ENCODE measurements around the gene ERBB3.
"Not testable (repeated sequence)": the region's sequence is repeated elsewhere in the genome, so short reads cannot be mapped to it uniquely, and the experiment has no call there.

The ERBB3 gene

DNA sequence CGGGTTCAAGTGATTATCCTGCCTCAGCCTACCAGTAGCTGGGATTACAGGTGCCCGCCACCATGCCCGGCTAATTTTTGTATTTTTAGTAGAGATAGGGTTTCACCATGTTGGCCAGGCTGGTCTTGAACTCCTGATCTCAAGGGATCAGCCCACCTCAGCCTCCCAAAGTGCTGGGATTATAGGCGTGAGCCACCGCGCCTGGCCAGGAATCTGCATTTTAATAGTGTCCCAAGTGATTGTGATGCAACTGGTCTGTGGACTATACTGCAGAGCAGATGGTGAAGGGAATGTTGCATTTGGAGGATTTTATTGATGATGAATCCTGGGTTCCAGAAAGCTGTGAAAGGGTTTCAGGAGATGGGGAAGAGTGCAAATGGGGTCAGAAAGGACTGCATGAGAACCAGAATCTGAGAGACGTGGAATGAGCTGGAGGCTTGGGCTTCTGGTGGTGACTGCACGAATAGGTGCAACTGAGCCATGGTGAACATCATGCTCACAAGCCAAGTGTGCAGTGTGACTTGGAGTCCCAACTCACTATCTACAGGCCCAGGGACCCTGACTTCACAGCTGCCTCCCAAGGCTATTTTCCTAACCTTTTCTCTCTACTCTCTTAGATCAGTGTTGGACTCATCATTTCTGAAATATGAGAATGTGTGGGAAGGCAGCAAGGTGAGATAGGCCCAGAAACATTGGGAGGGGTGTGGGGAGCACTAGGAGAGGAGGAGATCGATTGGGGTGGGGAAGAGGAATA, 33.8 kb upstream of the ERBB3 start:
- no peak overlapping the region for H3K9ac ChIP-seq (ENCODE audit: low read length)
- H3K27ac ChIP-seq (ENCODE audit: low read depth, low read length): peak overlapping the region; percentile 3
- H3K4me1 ChIP-seq (ENCODE audit: insufficient read depth, low read length): peaks cover 17% of the 10 kb centered on the region
- H3K9me3 ChIP-seq (ENCODE audit: low read length): no peaks in the 10 kb centered on the region
- H3K4me3 ChIP-seq (ENCODE audit: low read depth in 1 of 2, low read length in 2 of 2): no peak overlapping the region
- H3K36me3 ChIP-seq (ENCODE audit: insufficient read depth, low read length): peaks cover 29% of the 10 kb centered on the region
- H3K27me3 ChIP-seq (ENCODE audit: control insufficient read depth in 1 of 2, insufficient read depth in 2 of 2, low read length in 2 of 2): no peaks in the 10 kb centered on the region

DNA sequence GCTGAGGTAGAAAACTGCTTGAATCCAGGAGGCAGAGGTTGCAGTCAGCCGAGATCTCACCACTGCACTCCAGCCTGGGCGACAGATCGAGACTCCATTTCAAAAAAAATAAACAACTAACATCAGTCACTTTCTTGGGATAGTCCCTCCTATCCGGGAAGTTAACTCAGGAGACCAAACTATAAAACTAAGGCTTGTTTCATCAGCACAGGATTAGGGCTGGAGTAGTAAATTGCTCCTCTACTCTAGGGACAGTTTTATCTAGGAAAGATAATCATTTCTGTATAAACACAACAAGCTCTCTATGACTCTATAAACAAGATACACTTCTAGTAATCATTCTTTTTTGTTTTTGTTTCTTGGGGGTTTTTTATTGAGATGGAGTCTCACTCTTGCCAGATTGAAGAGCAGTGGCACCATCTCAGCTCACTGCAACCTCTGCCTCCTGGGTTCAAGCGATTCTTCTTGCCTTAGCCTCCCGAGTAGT, 26.5 kb upstream of the ERBB3 start:
- Histone ChIP-seq H3K4me1 (ENCODE audit: insufficient read depth, low read length) (no peaks in the 10 kb centered on the region), H3K27ac (ENCODE audit: low read depth, low read length) (no peak overlapping the region), H3K9me3 (ENCODE audit: low read length) (no peaks in the 10 kb centered on the region), H3K9ac (ENCODE audit: low read length) (no peak overlapping the region), H3K36me3 (ENCODE audit: insufficient read depth, low read length) (no peaks in the 10 kb centered on the region), H3K4me3 (ENCODE audit: low read depth in 1 of 2, low read length in 2 of 2) (no peak overlapping the region), H3K27me3 (ENCODE audit: control insufficient read depth in 1 of 2, insufficient read depth in 2 of 2, low read length in 2 of 2) (no peaks in the 10 kb centered on the region)

DNA sequence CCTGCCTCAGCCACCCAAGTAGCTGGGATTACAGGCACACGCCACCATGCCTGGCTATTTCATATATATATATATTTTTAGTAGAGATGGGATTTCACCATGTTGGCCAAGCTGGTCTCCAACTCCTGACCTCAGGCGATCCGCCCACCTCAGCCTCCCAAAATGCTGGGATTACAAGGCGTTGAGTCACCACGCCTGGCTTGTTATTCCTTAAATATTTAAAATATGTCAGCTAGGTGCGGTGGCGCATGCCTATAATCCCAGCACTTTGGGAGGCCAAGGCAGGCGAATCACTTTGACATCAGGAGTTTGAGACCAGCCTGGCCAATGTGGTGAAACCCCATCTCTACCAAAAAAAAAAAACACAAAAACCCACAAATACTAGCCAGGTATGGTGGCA, 20.0 kb upstream of the ERBB3 start:
- not testable (repeated sequence) for H3K4me1 ChIP-seq (ENCODE audit: insufficient read depth, low read length); H3K36me3 ChIP-seq (ENCODE audit: insufficient read depth, low read length); H3K27me3 ChIP-seq (ENCODE audit: control insufficient read depth in 1 of 2, insufficient read depth in 2 of 2, low read length in 2 of 2); H3K4me3 ChIP-seq (ENCODE audit: low read depth in 1 of 2, low read length in 2 of 2); H3K9me3 ChIP-seq (ENCODE audit: low read length); H3K27ac ChIP-seq (ENCODE audit: low read depth, low read length); H3K9ac ChIP-seq (ENCODE audit: low read length)

DNA sequence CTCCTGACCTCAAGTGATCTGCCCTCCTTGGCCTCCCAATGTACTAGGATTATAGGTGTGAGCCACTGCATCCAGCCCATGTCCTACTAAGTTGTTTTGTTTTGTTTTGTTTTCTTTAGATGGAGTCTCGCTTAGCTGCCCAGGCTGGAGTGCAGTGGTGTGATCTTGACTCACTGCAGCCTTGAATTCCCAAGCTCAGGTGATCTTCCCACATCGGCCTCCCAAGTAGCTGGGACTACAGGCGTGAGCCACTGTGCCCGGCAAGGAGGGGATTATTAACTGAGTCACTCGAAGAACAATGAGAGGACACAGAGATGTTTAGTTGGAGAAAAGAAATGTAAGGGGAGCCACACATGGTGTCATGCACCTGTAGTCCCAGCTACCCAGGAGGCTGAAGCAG, 18.0 kb upstream of the ERBB3 start:
- no peaks in the 10 kb centered on the region for H3K36me3 ChIP-seq (ENCODE audit: insufficient read depth, low read length)
- no peaks in the 10 kb centered on the region for H3K4me1 ChIP-seq (ENCODE audit: insufficient read depth, low read length)
- H3K27ac ChIP-seq (ENCODE audit: low read depth, low read length): no peak overlapping the region
- H3K27me3 ChIP-seq (ENCODE audit: control insufficient read depth in 1 of 2, insufficient read depth in 2 of 2, low read length in 2 of 2): no peaks in the 10 kb centered on the region
- H3K4me3 ChIP-seq (ENCODE audit: low read depth in 1 of 2, low read length in 2 of 2): no peak overlapping the region
- no peaks in the 10 kb centered on the region for H3K9me3 ChIP-seq (ENCODE audit: low read length)
- no peak overlapping the region for H3K9ac ChIP-seq (ENCODE audit: low read length)

DNA sequence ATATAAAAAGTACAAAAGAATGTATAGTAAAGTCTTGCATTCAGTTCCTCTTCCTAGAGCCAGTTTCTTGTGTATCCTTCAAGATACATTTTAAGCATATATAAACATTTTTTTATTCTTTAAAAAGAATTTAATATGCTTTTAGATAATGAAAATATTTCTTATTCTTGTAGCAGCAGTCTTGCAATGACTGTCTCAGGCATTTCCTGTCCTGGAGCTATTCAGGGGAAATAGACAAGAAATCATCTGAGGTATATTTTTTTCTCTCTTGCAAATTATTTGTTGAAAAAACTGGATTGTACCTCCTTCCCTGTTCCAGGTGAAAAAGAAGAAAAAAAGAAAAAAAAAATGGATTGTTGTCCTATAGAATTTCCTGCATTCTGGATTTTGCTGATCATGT, 17.0 kb upstream of the ERBB3 start:
- H3K27ac ChIP-seq (ENCODE audit: low read depth, low read length): no peak overlapping the region
- H3K9ac ChIP-seq (ENCODE audit: low read length): no peak overlapping the region
- no peak overlapping the region for H3K4me3 ChIP-seq (ENCODE audit: low read depth in 1 of 2, low read length in 2 of 2)
- no peaks in the 10 kb centered on the region for H3K9me3 ChIP-seq (ENCODE audit: low read length)
- H3K36me3 ChIP-seq (ENCODE audit: insufficient read depth, low read length): no peaks in the 10 kb centered on the region
- no peaks in the 10 kb centered on the region for H3K27me3 ChIP-seq (ENCODE audit: control insufficient read depth in 1 of 2, insufficient read depth in 2 of 2, low read length in 2 of 2)
- no peaks in the 10 kb centered on the region for H3K4me1 ChIP-seq (ENCODE audit: insufficient read depth, low read length)

DNA sequence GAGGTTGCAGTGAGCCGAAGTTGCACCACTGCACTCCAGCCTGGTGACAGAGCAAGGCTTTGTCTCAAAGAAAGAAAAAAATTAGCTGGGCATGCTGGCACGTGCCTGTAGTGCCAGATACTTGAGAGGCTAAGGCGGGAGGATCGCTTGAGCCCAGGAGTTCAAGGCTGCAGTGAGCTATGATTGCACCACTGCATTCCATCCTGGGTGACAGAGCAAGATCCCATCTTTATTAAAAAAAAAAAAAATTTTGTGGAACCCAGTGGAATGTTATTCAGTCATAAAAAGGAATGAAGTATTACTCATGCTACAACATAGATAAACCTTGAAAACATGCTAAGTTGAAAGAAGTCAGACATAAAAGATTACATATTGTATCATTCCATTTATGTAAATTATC, 8.3 kb upstream of the ERBB3 start:
- Histone ChIP-seq H3K4me3 (ENCODE audit: low read depth in 1 of 2, low read length in 2 of 2) (no peak overlapping the region), H3K9me3 (ENCODE audit: low read length) (no peaks in the 10 kb centered on the region)

DNA sequence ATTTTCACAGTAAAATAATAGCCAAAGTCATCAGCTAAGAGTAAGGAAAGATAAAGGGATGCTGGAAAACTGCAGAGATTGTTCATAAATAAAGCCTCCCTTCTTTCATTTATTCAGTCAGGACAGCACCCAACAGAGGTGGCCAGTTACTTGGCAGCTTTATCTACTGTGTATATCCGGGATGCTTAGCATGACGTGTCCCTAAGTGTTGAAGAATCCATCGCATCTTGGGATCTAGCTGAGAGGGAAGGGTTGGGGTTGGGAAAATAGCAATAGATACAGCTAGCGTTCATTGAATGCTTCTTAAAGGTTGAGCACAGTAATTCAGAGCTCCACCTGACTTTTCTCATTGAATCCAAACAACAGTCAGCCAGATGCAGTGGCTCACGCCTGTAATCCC, 5.6 kb upstream of the ERBB3 start:
- Histone ChIP-seq H3K27me3 (ENCODE audit: control insufficient read depth in 1 of 2, insufficient read depth in 2 of 2, low read length in 2 of 2) (no peaks in the 10 kb centered on the region), H3K4me3 (ENCODE audit: low read depth in 1 of 2, low read length in 2 of 2) (no peak overlapping the region), H3K4me1 (ENCODE audit: insufficient read depth, low read length) (peaks cover 2% of the 10 kb centered on the region), H3K9ac (ENCODE audit: low read length) (no peak overlapping the region), H3K36me3 (ENCODE audit: insufficient read depth, low read length) (no peaks in the 10 kb centered on the region), H3K27ac (ENCODE audit: low read depth, low read length) (no peak overlapping the region), H3K9me3 (ENCODE audit: low read length) (no peaks in the 10 kb centered on the region)

More for the DNA sequence above, 8.3 kb upstream of the ERBB3 start:
- no peak overlapping the region for H3K9ac ChIP-seq (ENCODE audit: low read length)
- no peaks in the 10 kb centered on the region for H3K27me3 ChIP-seq (ENCODE audit: control insufficient read depth in 1 of 2, insufficient read depth in 2 of 2, low read length in 2 of 2)
- no peak overlapping the region for H3K27ac ChIP-seq (ENCODE audit: low read depth, low read length)
- H3K36me3 ChIP-seq (ENCODE audit: insufficient read depth, low read length): no peaks in the 10 kb centered on the region
- H3K4me1 ChIP-seq (ENCODE audit: insufficient read depth, low read length): no peaks in the 10 kb centered on the region

DNA sequence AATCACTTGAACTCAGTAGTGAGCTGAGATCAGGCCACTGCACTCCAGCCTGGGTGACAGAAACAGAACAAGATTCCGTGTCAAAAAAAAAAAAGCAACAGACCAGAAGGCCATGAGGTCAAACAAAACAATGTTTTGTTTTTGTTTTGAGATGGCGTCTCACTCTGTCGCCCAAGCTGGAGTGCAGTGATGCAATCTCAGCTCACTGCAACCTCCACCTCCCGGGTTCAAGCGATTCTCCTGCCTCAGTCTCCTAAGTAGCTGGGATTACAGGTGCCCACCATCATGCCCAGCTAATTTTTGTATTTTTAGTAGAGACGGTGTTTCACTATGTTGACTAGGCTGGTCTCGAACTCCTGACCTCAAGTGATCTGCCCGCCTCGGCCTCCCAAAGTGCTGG, 2.0 kb upstream of the ERBB3 start:
- H3K4me1 ChIP-seq (ENCODE audit: insufficient read depth, low read length); H3K4me3 ChIP-seq (ENCODE audit: low read depth in 1 of 2, low read length in 2 of 2); H3K9ac ChIP-seq (ENCODE audit: low read length); H3K36me3 ChIP-seq (ENCODE audit: insufficient read depth, low read length); H3K9me3 ChIP-seq (ENCODE audit: low read length); H3K27ac ChIP-seq (ENCODE audit: low read depth, low read length): not testable (repeated sequence)
- peaks cover 0 to 12% of the 10 kb centered on the region in 2 donors for H3K27me3 ChIP-seq (ENCODE audit: control insufficient read depth in 1 of 2, insufficient read depth in 2 of 2, low read length in 2 of 2)

DNA sequence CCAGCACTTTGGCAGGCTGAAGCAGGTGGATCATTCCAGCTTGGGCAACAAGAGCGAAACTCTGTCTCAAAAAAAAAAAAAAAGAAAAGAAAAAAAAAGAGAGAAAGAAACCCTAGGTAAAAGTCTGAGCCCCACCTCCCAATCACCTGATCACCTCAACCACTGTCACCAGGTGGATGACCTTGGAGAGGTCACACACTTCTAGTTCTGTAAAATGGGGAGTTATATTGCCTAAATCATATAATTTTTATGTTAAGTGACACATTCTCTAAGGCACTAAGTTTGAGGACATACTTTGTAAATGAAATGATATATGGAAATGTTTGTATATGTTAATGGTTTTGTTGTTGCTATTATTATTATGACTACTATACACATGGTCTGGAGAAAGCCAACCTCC, 1.5 kb upstream of the ERBB3 start:
- no peak overlapping the region for H3K9ac ChIP-seq (ENCODE audit: low read length)
- peaks cover 9% of the 10 kb centered on the region for H3K4me1 ChIP-seq (ENCODE audit: insufficient read depth, low read length)
- no peaks in the 10 kb centered on the region for H3K9me3 ChIP-seq (ENCODE audit: low read length)
- H3K27me3 ChIP-seq (ENCODE audit: control insufficient read depth in 1 of 2, insufficient read depth in 2 of 2, low read length in 2 of 2): peaks cover 0 to 12% of the 10 kb centered on the region in 2 donors
- H3K4me3 ChIP-seq (ENCODE audit: low read depth in 1 of 2, low read length in 2 of 2): no peak overlapping the region
- no peak overlapping the region for H3K27ac ChIP-seq (ENCODE audit: low read depth, low read length)
- no peaks in the 10 kb centered on the region for H3K36me3 ChIP-seq (ENCODE audit: insufficient read depth, low read length)

DNA sequence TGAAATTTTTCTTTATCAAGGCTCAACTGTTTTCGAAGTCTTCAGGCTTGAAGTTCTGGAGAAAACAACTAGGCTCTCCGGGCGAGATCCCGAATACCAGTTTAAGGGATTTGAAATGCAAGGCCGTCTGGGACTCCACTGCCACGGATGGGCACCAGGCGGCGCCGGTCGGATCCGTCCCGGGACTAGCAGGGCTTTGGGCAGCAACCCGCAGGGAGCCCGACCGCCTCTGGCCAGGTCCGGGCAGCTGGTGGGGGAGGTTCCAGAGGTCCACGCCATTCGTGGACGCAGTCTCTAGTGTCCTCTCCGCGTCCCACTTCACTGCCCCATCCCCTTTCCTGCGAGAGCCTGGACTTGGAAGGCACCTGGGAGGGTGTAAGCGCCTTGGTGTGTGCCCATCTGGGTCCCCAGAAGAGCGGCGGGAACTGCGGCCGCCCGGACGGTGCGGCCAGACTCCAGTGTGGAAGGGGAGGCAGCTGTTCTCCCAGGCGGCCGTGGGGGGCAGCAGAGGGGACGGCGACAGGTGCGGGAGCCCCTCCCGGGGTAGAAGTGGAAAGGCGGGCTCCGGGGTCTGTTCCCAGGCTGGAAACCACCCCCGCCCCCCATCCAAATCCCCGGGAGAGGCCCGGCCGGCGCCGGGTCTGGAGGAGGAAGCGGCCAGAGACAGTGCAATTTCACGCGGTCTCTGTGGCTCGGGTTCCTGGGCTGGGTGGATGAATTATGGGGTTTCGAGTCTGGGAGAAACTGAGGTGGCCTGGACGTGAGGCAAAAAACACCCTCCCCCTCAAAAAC, 838 bp upstream of the ERBB3 start:
- Histone ChIP-seq H3K4me1 (ENCODE audit: insufficient read depth, low read length) (peaks cover 9% of the 10 kb centered on the region), H3K36me3 (ENCODE audit: insufficient read depth, low read length) (no peaks in the 10 kb centered on the region), H3K9me3 (ENCODE audit: low read length) (no peaks in the 10 kb centered on the region), H3K9ac (ENCODE audit: low read length) (no peak overlapping the region), H3K27ac (ENCODE audit: low read depth, low read length) (no peak overlapping the region), H3K27me3 (ENCODE audit: control insufficient read depth in 1 of 2, insufficient read depth in 2 of 2, low read length in 2 of 2) (peaks cover 0 to 12% of the 10 kb centered on the region in 2 donors), H3K4me3 (ENCODE audit: low read depth in 1 of 2, low read length in 2 of 2) (peak overlapping the region; percentile 55 to 59)

DNA sequence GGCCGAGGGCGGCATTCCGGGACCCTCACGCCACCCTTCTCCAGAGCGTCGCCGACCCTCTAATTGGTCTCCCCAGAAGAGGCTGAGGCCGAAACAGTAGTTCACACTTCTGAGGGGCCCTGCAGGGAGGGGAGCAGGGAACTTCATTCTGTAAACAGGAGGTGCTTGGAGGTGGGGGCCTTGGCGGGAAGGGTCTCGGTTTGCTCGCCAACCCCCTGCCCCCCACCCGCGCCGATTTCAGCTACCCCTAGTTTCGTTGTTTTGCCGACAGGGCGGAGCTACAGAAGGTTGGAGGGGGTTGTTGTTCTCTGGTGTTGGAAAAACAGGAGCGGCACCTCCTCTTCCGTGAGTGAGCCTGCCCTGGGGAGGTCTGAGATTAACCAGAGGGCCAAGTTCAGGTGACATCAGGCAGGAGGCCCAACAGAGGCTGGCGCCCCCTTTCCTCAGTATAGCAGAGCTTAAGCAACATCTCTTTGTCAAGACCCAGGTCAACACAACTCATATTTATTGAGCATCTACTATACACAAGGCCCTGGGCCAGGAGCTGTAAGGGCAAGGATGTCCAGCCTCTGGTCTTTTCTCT, 682 bp downstream of the ERBB3 start:
- Histone ChIP-seq H3K4me3 (ENCODE audit: low read depth in 1 of 2, low read length in 2 of 2) (peak overlapping the region; percentile 55 to 59), H3K9me3 (ENCODE audit: low read length) (no peaks in the 10 kb centered on the region), H3K27ac (ENCODE audit: low read depth, low read length) (no peak overlapping the region), H3K9ac (ENCODE audit: low read length) (no peak overlapping the region), H3K36me3 (ENCODE audit: insufficient read depth, low read length) (no peaks in the 10 kb centered on the region), H3K4me1 (ENCODE audit: insufficient read depth, low read length) (peaks cover 9% of the 10 kb centered on the region), H3K27me3 (ENCODE audit: control insufficient read depth in 1 of 2, insufficient read depth in 2 of 2, low read length in 2 of 2) (peaks cover 0 to 12% of the 10 kb centered on the region in 2 donors)
